IPS-NIHi11 (cell line): Measurements from ENCODE around the gene BLZF1.
"Not testable (repeated sequence)": the region's sequence is repeated elsewhere in the genome, so short reads cannot be mapped to it uniquely, and the experiment has no call there.

Experiments used
- DNase-seq: peaks from one replicate; pipeline ENCODE4 v3.0.0; 2012; ENCODE audit warnings: mixed read lengths, low spot score

The BLZF1 gene, protein sequence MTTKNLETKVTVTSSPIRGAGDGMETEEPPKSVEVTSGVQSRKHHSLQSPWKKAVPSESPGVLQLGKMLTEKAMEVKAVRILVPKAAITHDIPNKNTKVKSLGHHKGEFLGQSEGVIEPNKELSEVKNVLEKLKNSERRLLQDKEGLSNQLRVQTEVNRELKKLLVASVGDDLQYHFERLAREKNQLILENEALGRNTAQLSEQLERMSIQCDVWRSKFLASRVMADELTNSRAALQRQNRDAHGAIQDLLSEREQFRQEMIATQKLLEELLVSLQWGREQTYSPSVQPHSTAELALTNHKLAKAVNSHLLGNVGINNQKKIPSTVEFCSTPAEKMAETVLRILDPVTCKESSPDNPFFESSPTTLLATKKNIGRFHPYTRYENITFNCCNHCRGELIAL

GRCh38 chr1:169367686-169368405 lies at the start of gene BLZF1, which contains the start of gene NME7:
TSS of gene BLZF1 (plus strand) at chr1:169368195. CDS start at chr1:169369523, 1,328 bp downstream.
TSS of gene NME7 (minus strand) at chr1:169367797. CDS start at chr1:169367710, 87 bp downstream.
- peak; percentile 94 for DNase-seq

- no peak for DNase-seq
Observed at GRCh38 chr1:169318536-169319244, 49.3 kb upstream of the BLZF1 start.

- DNase-seq = no peak
Observed at GRCh38 chr1:169321539-169321938, 46.5 kb upstream of the BLZF1 start.

- no peak for DNase-seq
Observed at GRCh38 chr1:169322138-169322537, 45.9 kb upstream of the BLZF1 start.

DNA sequence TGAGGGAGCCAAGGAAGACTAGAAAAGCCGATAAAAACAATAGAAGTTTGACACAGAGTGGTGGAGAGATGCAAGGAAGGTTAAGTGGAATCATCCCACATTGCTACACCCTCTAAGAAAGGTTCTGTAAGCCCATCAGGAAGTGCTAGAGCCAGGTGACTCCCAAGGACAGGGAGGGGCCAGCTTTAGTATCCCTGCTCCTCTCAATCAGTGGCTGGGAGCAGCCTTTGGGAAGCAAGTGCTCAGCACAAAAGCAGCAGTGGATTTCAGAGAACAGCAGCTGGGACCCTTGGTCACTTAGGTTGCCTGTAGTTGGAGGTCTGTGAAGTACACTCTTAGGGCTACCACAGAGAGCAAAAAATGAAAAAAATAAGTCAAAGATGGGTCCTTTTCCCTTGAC lies 42.9 kb upstream of the BLZF1 start:
- DNase-seq = peak; percentile 30

DNA sequence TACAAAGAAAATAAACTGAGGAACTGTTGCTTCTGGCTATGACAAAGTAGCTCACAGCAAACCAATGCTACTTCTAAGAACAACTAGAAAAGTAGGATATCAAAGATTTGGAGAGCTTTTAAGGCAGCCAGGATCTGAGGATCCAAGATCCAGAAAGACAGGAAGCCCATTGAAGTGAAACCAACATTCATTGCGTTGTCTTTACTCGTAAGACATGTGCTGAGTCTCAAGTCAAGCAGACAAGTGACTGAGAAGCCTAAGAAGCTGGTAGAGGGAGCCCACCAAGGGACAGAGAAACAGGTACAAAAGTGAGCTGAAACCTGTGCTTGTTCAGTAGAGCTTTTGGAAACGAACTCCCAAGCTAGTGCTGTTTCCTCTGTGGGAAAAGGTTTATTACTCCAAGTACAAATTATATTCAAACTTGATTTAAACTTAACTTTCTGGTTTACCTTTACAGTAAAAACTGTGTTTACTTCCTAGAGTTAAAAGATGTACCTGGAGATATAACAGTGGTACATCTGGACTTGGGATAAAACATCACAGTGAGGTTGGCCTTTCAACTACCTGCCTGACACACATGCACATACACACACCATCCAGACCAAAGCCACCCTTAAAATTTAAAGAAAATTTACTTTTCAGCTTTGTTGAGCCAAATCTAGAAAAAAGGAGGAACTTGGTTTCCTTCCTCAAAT lies 41.6 kb upstream of the BLZF1 start:
- no peak for DNase-seq

- DNase-seq = no peak
Observed at GRCh38 chr1:169326956-169327268, 41.1 kb upstream of the BLZF1 start.

DNA sequence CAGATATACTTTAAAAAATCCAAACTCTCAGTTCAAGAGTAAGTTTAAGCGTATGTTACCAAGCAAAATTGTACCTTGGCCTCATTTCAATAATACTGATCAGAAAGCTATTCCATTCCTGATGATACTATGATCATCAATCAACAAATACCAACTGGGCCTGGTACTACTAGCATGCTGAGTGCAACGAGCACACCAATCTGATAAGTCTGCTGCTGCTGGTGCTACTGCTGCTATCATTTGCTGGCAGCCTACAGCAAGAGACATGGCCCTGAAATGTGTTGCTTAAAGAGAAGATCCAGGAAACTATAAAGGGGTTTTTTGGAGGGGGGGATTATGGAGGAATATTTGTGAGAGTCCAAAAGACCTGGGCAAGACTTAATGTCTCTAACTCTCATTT lies 40.1 kb upstream of the BLZF1 start:
- DNase-seq = no peak

DNA sequence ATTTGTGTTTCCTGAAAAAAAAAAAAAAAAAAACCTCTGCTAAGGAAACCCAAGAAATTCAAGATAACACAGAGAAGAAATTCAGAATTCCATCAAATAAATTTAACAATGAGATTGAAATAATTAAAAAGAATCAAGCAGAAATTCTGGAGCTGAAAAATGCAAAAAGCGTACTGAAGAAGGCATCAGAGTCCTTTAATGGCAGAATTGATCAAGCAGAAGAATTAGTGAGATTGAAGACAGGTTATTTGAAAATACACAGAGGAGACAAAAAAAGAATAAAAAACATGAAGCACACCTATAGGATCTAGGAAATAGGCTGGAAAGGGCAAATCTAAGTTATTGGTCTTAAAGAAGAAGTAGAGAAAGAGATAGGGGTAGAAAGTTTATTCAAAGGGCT lies 38.6 kb upstream of the BLZF1 start:
- no peak for DNase-seq

DNA sequence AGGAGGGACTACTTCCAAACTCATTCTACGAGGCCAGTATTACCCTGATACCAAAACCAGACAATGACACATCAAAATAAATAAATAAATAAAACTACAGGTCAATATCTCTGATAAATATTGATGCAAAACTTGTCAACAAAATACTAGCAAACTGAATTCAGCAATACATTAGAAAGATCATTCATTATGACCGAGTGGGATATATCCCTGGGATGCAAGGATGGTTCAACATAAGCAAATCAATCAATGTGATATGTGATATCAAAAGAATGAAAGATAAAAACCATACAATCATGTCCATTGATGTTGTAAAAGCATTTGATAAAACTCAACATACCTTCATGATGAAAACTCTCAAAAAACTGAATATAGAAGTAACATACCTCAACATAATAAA lies 37.1 kb upstream of the BLZF1 start:
- DNase-seq = no peak

GRCh38 chr1:169334727-169335126 lies 33.3 kb upstream of the BLZF1 start:
- DNase-seq = not testable (repeated sequence)

- not testable (repeated sequence) for DNase-seq
Observed at GRCh38 chr1:169336947-169337715, 30.9 kb upstream of the BLZF1 start.

- no peak for DNase-seq
Observed at GRCh38 chr1:169338617-169339016, 29.4 kb upstream of the BLZF1 start.

DNA sequence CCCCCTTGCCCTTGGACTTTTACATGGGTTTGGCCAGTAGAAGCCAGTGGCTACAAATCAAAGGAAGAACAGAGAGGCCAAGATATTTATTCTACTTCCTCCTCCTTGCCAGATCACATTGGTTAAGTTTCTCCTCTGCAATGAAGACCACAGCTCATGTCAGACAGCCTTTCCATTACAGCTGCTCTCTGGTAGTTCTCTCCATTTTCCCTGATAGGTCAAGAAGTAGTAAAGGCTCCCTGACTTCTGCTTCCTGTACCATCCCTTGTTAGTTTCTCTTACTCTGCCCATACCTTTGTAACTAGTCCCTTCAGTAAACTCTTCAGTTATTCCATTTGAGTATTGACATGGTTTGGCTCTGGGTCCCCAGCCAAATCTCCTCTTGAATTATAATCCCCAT lies 28.2 kb upstream of the BLZF1 start:
- no peak for DNase-seq

DNA sequence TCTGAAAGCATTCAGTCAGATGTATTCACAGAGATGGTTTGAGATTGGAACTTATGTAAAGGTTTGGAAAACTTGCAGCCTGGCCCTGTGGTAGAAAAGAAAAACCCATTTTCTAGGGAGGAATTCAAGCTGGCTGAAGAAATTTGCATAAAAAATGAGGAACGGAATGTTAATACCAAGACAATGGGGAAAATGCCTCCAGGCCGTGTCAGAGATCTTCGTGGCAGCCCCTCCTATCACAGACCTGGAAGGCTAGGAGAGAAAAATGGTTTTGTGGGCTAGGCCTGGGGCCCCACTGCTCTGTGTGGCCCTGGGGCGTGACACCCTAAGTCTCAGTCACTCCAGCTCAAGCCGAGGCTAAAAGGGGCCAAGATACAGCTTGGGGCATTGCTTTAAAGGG lies 27.1 kb upstream of the BLZF1 start:
- no peak for DNase-seq

DNA sequence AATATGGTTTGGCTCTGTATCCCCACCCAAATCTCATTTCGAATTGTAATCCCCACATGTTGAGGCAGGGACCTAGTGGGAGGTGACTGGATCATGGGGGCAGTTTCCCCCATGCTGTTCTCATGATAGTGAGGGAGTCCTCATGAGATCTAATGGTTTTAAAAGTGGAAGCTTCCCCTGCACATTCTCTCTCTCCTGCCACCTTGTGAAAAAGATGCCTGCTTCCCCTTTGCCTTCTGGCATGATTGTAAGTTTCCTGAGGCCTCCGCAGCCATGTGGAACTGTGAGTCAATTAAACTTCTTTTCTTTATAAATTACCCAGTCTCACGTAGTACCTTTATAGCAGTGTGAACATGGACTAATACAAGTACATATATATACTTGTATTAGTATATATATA lies 25.9 kb upstream of the BLZF1 start:
- DNase-seq = not testable (repeated sequence)

DNA sequence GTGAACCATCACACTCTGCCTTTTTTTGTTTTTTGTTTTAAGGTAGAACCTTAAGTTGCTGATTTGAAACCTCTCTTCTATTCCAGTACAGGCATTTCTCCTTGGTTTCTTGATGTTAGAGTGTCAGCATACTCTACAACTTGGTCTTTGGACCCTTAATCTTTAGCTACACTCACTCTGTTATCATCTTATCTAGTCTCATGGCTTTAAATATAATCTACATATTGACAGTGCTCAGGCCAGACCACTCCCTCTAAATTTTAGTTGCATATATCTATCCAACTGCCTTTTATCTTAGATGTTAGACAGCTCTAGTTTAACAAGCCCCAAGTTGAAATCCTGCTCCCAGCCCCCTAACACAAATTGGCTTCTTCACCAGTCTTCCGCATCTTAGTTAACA lies 22.5 kb upstream of the BLZF1 start:
- no peak for DNase-seq

- DNase-seq = no peak
Observed at GRCh38 chr1:169346036-169346589, 21.9 kb upstream of the BLZF1 start.

DNA sequence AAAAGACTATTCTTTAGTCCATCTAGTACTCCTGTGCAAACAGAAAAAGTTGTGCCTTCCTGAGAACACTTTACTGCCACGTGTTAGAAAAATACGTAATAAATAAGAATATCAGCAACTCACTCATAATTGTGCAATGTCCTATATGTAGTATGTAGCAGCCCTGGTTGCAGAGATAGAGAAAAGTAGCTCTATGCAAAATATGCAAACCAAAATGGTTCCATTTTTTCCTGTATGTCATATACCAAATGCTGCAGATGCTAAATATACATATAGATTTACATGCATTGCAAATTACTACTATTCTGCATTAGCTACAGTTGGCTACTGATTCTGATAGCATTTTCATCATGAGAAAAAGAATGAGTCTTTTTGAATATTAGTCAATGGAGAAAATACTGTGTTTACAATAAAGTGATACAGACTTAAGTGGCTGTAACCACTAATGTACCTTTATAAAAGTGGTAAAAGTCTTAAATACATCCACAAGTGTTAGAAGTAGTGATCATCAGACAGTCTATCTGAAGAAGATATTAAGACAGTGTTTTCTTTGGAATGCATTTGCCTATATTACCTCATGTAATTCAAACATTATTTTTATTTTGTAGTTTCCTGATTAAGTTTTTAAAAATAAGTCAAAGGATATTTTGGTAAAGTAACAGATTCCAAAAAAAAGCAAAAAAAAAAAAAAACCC lies 20.2 kb upstream of the BLZF1 start:
- DNase-seq = no peak

DNA sequence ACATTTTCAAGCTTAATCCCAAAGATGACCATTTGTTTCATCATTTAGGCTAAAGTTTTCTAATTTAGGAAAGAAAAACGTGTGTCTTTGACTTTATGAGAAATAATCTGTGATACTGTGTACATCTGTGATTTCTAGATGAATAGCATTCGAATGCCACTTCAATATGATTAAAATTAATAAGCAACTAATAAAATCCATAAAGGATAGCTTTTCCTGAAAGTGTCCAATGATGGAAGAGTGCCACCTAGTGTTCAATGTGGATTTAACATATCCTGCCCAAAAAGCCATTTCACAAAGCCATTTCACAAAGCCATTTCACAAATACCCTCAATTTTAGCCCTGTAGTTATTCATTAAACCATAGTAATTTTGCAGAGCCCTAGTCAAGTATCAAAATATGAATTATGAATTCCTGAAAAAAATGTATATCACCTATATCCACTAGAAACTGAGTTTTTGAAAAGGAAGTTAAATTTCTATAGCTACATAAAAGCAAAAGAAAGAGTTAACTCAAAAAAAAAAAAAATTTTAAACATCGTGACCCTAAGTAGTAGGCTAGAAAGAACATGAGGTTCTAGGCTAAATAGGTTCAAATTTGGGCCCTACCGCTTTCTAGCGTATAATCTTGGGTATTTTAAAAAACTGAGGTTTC lies 19.5 kb upstream of the BLZF1 start:
- DNase-seq = peak; percentile 21
